ENCODE measurements around the gene CELF6.

DNA sequence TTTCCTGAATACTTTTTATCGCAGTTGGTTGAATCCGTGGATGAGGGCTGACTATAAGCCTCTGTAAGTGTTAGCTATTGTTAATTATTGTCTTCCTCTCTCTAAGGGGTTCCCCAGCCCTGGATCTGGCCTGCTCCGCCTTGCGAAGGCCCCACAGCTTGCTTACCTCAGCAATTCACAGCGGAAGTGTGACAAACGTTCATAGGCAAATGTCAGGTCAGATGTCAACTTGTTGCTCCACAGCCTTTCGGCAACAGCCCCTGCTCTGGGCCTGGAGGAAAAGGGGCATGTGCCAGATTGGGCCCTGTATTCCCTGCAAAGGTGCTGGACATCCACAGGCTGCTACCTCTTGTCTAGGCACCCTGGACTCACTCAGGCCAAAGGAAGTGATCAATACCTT, 25.3 kb upstream of the CELF6 start:
- TF ChIP-seq CTCF (IDR thresholded peaks at IDR 0.05; ENCODE audit: low read depth, low read length, missing input control), result no peak
- no peak for TF ChIP-seq EGR1 (IDR thresholded peaks at IDR 0.05; ENCODE audit: low read depth in 2 of 2)
- no peak for TF ChIP-seq YY1 (IDR thresholded peaks at IDR 0.05)
- no peak for TF ChIP-seq RAD21 (IDR thresholded peaks at IDR 0.05)
- no peak for TF ChIP-seq RXRA (IDR thresholded peaks at IDR 0.05)
- no peak for TF ChIP-seq REST (IDR thresholded peaks at IDR 0.05)
- no peak for TF ChIP-seq MAX (IDR thresholded peaks at IDR 0.05)
- TF ChIP-seq FOXA1 (IDR thresholded peaks at IDR 0.05), result no peak
